Measurements from ENCODE around the gene RAB34. TPM values are rescaled to one million over a fixed set of nuclear protein-coding genes. Genes with fewer than 3 reads are reported as not detected.

Gene RAB34, protein sequence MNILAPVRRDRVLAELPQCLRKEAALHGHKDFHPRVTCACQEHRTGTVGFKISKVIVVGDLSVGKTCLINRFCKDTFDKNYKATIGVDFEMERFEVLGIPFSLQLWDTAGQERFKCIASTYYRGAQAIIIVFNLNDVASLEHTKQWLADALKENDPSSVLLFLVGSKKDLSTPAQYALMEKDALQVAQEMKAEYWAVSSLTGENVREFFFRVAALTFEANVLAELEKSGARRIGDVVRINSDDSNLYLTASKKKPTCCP
- total RNA-seq (2011; cell fraction: chromatin; rRNA removed; ENCODE audit: low replicate concordance): 3.0 and 5.4 TPM in 2 replicates
- 1.2 and 2.6 TPM in 2 replicates for total RNA-seq (2011; cell fraction: nucleolus; rRNA removed)
- 2.2 and 3.7 TPM in 2 replicates for total RNA-seq (2011; cell fraction: nucleoplasm; rRNA removed)
- total RNA-seq (2014; rRNA removed) (0.37 and 3.8 TPM in 2 replicates), total RNA-seq (2014; rRNA removed; fragmentation: Illumina TruSeq; extraction: Trizol) (0.29 and 0.47 TPM in 2 replicates), total RNA-seq (2015; rRNA removed; fragmentation: Illumina TruSeq; extraction: Trizol) (0.18 and 0.26 TPM in 2 replicates), total RNA-seq (2021) (0.92 and 2.1 TPM in 2 replicates), polyA plus RNA-seq (2011; rRNA removed) (0.60 and 0.81 TPM in 2 replicates), polyA plus RNA-seq (2014; fragmentation: Illumina TruSeq; extraction: Trizol) (0.19 TPM in 1 of 2 replicates, not detected in the other), polyA plus RNA-seq (2014; fragmentation: Nextera tagmentation; extraction: Ambion mirVana) (under 1 TPM in 1 of 2 experiments, not detected in 1; 0.07 TPM), polyA plus RNA-seq (2014; rRNA removed) (0.44 and 1.0 TPM in 2 replicates), polyA minus RNA-seq (2011; rRNA and poly(A)+ RNA removed) (not detected in 2 replicates), Bru-seq, nascent RNA (percentile 33 among the genes with signal in this experiment), BruChase-seq, experiment 1, labeled RNA remaining after a 2-hour chase (percentile 29 among the genes with signal in this experiment), BruChase-seq, experiment 2, labeled RNA remaining after a 6-hour chase (percentile 36 among the genes with signal in this experiment)
- 0.45 and 0.53 TPM in 2 replicates for polyA plus RNA-seq (2011; cell fraction: cytosol; rRNA removed)
- polyA plus RNA-seq (2011; cell fraction: nucleus; rRNA removed): 1.3 and 3.1 TPM in 2 replicates
- 0.10 and 0.36 TPM in 2 replicates for polyA plus RNA-seq (2012)
- polyA minus RNA-seq (2011; cell fraction: cytosol; rRNA and poly(A)+ RNA removed): 3.1 TPM in 1 of 2 replicates, not detected in the other
- 0.81 and 1.3 TPM in 2 replicates for polyA minus RNA-seq (2011; cell fraction: nucleus; rRNA and poly(A)+ RNA removed)
- long read RNA-seq, experiment 1, partial matches to known transcripts: 3 of 5 reads
- long read RNA-seq, experiment 1, other reads (novel, unspliced or antisense): 2 of 5 reads
- long read RNA-seq, experiment 2: 0 reads
- long read RNA-seq, experiment 3: 0 reads

DNA sequence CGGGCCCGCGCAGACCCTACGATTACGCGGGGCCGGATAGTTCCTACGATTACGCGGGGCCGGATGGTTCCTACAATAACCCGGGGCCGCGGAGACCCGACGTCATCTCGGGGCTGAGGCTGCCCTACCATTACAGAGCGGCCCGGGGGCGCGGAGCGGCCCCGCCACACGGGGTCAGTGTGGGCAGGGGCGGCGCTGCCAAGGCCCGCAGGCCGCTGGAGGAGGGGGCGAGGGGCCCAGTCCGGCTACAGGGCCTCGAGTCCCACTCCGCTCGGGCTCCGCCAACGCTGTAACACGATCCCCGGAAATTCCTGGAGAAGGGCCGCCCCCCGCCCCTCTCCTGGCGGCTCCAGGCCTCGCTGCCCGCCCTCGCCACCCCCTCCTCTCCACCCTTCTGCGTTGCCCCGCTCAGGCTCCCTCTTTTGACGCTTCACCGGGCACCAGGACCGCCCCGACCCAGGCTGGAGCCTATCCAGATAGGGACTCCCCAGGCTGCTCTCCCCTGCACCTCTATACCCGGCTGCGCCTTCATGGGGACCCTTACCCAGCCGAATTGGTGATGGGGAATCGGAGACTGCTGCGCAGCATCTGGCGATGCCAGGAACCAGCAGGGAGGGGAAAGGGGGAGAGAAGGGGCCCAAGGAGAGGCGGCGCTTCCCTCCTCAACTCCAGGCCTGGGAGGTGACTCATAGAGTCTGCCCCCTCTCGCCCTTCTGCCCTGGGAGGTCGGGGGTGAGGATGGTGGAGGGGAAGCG lies at the start of gene RAB34:
TSS of gene RAB34 (minus strand) at position 291 of the 755 bp plus-strand sequence. CDS start 602 bp downstream, outside the sequence.
- FAIRE-seq (no peak), DNase-seq (ENCODE audit: extremely low read depth in 1 of 4, low spot score in 3 of 4) (no peak), ATAC-seq (no peak)
- H3K27ac ChIP-seq (ENCODE audit: extremely low read depth, low read depth, low read length): no peak within 1 kb of the TSS
- BruUV-seq (replicated peaks): no TSS peak
- peaks cover 25 to 35% of the 10 kb centered on the region in 2 experiments for H3K4me1 ChIP-seq (replicated peaks in 1 of 2; ENCODE audit: control insufficient read depth in 2 of 2, insufficient read depth in 2 of 2, low read length in 2 of 2)
- H3K79me2 ChIP-seq (ENCODE audit: control insufficient read depth, insufficient read depth, low read length): peaks cover 39% of the 10 kb centered on the region
- POLR2A ChIA-PET: no interaction called here
- intact Hi-C loops (cut with micrococcal nuclease): loop anchor here (2.0 kb wide), 1 partner anchor 71 kb away; no protein-coding TSS in a partner anchor
- CTCF ChIA-PET (ENCODE audit: low intra/inter-chr PET ratio): no interaction called here
- H3K9ac ChIP-seq (ENCODE audit: insufficient read depth in 1 of 2, low read depth in 2 of 2, low read length in 2 of 2): peak within 1 kb of the TSS in 1 of 2 experiments; percentile 31; a peak in 2 of 4 replicates
- H3K9me3 ChIP-seq (replicated peaks; ENCODE audit: control insufficient read depth, insufficient read depth, low read depth, low read length): no peaks in the 10 kb centered on the region
- no peak within 1 kb of the TSS for H2AFZ ChIP-seq (ENCODE audit: low read depth, low read length)
- 0 out of 2 replicates have a peak within 1 kb of the TSS, but pooled peaks have one; percentile 96 for H3K4me2 ChIP-seq (ENCODE audit: insufficient read depth, low read length)
- in situ Hi-C loops (cut with MboI): no loop called here
- H4K20me1 ChIP-seq (replicated peaks; ENCODE audit: control insufficient read depth, insufficient read depth, low read length): peaks cover 23% of the 10 kb centered on the region
- H3K9me1 ChIP-seq (ENCODE audit: control insufficient read depth, insufficient read depth, low read length): no peaks in the 10 kb centered on the region
- peaks cover 27% of the 10 kb centered on the region for H3K36me3 ChIP-seq (ENCODE audit: control insufficient read depth, insufficient read depth, low read length)
- no peak within 1 kb of the TSS for H3K4me3 ChIP-seq
- WGBS (ENCODE audit: insufficient coverage, low coverage, missing lambda C conversion rate): 76% methylated on average over 25 of the region's 60 CpGs
- H3K27me3 ChIP-seq (ENCODE audit: control insufficient read depth in 2 of 2, insufficient read depth in 2 of 2, low read length in 2 of 2): 0 out of 5 replicates have a peak, but pooled peaks cover 0 to 11% of the 10 kb centered on the region in 2 experiments
- TF ChIP-seq RNF2 (IDR thresholded peaks at IDR 0.05) (no peak), FIP1L1 (IDR thresholded peaks at IDR 0.05; ENCODE audit: low read depth, low read length, poor library complexity, severe bottlenecking) (peak; percentile 6), PCBP1 (IDR thresholded peaks at IDR 0.05; ENCODE audit: low read depth, low read length, poor library complexity, severe bottlenecking) (peak; percentile 29)
- TF ChIP-seq, protein P1, sequence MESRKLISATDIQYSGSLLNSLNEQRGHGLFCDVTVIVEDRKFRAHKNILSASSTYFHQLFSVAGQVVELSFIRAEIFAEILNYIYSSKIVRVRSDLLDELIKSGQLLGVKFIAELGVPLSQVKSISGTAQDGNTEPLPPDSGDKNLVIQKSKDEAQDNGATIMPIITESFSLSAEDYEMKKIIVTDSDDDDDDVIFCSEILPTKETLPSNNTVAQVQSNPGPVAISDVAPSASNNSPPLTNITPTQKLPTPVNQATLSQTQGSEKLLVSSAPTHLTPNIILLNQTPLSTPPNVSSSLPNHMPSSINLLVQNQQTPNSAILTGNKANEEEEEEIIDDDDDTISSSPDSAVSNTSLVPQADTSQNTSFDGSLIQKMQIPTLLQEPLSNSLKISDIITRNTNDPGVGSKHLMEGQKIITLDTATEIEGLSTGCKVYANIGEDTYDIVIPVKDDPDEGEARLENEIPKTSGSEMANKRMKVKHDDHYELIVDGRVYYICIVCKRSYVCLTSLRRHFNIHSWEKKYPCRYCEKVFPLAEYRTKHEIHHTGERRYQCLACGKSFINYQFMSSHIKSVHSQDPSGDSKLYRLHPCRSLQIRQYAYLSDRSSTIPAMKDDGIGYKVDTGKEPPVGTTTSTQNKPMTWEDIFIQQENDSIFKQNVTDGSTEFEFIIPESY (CRISPR knock-in tag; IDR thresholded peaks at IDR 0.05): 0 out of 2 replicates have a peak, but pooled peaks have one; percentile 5
